ENCODE results near the gene MYT1.

MYT1 gene

DNA sequence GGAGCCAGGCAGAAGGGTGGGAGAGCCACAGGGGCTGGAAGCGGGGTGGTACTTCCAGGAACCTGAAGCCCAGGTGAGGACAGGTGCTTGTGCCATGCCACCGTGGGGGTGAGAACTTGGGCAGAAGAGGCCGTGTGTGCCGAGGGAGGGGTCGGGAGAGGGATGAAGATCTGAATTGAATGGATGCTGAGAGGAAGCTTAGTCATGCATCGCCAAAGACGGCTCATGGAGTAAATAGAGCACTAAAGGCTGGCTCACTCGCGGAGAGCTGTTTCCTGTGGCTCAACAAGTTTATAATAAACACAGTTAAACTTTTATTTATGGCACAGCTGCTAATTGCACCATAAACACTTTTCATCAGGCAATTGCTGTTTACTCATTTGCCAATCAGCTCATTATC is 21.7 kb upstream of the MYT1 start:
- TF ChIP-seq, protein P1, sequence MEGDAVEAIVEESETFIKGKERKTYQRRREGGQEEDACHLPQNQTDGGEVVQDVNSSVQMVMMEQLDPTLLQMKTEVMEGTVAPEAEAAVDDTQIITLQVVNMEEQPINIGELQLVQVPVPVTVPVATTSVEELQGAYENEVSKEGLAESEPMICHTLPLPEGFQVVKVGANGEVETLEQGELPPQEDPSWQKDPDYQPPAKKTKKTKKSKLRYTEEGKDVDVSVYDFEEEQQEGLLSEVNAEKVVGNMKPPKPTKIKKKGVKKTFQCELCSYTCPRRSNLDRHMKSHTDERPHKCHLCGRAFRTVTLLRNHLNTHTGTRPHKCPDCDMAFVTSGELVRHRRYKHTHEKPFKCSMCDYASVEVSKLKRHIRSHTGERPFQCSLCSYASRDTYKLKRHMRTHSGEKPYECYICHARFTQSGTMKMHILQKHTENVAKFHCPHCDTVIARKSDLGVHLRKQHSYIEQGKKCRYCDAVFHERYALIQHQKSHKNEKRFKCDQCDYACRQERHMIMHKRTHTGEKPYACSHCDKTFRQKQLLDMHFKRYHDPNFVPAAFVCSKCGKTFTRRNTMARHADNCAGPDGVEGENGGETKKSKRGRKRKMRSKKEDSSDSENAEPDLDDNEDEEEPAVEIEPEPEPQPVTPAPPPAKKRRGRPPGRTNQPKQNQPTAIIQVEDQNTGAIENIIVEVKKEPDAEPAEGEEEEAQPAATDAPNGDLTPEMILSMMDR (IDR thresholded peaks at IDR 0.05) = no peak
- no peak for TF ChIP-seq ZFX (IDR thresholded peaks at IDR 0.05; ENCODE audit: borderline replicate concordance)
- no peak overlapping the region for H3K27ac ChIP-seq

DNA sequence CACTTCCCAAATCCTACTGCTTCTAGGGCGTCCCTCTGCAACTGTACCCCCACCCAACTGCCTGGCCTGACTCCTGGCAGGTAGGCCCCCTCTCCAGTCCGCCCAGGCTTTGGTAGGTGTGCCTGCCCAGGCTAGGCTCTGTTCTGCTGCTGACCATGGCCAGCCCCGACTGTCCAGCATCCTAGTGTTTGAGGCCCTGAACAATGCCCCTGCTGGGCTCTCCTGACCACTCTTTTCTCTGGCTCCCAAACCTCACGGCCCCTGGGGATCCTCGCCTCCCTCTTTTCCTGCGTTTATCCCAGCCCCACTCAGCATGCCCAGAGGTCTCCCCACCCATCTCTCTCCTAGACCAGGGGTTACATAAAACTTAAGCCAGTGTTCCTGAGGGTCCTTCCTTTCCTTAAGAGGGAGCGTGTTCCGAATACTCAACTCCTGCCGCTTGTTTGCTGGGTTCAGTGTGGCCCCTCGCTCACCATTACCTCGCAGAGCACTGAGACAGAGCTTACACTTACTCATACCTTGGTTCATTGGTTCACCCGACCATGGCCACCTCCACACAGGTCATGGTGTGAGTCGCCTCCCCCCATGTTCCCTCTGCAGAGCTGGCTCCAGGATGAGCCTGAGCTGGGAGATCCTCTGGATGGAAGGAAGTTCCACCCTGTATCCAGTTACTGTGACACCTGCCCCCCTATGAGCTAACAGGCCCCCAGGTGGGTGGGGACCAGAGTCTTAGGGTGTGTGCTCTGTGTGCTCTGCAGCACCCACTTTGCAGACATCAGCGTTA is 21.0 kb upstream of the MYT1 start:
- TF ChIP-seq, protein P1 (IDR thresholded peaks at IDR 0.05) = no peak
- TF ChIP-seq ZFX (IDR thresholded peaks at IDR 0.05; ENCODE audit: borderline replicate concordance) = no peak
- H3K27ac ChIP-seq = no peak overlapping the region

DNA sequence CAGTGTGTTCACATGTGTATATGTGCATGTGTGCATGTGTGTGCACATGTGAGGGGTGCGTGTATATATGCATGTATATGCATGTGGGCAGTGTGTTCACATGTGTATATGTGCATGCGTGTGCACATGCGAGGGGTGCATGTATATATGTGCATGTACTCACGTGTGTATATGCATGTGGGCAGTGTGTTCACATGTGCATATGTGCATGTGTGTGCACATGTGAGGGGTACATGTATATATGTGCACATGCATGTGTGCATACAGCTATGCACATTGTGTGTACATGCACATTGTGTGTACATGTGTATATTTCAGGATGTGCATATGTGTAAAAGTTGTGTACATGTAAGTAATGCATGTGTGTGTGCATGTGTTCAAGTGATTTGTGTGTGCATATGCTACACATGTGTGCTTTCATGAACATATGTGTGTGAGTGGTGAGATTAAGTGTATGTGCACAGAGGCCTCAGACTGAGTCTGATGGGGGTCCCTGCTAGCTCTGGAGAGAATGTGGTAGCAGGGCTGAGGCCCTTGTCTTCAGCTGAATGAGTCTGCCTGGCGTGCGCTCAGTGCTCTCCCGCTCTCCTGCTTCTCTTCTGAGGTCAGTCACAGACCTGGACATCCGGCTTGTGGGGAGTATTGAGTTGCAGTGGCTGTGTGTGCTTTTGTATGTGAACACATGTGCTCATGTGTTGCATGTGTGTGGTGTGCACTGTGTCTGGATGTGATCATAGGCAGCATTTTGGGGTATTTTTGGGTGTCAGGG is 19.9 kb upstream of the MYT1 start:
- no peak overlapping the region for H3K27ac ChIP-seq
- no peak for TF ChIP-seq ZFX (IDR thresholded peaks at IDR 0.05; ENCODE audit: borderline replicate concordance)
- TF ChIP-seq, protein P1 (IDR thresholded peaks at IDR 0.05) = no peak

DNA sequence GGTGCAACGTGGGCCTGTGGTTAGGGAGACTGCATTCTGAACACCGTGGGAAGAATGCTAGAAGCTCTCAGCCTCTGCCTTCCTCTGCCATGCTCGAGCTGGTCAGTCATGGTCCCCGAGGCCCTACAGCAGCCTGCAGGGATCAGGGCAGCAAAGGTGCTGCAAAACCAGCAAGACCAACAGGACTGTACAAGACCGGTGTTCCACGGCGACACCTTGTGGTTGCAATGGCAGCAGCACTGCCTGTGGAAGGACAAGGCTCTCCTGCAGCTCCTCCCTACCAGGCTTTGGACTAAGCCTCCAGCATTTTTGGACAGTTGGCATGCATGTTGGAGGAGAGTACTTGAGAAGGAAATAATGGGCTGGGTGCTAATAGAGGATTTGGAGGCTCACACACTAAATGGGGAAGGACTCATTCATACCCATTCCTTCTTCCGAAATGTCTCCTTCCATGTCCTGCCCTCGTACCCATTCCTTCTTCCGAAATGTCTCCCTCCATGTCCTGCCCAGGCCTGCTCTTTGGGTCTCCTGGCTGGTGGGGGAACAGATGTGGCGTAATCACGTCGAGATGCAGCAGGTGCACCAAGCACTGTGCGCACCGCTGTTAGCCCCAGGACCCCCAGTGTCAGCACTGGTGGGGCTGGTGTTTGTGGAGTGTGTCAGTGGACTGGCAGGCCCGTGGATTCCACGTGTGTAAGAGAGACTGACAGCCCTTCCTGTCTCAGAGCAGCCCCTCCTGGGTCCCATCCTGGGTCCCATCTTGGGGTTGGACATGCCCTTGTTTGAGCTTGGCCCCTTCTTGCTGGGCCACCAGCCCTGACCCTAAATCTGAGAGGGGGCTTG is 18.6 kb upstream of the MYT1 start:
- TF ChIP-seq, protein P1 (IDR thresholded peaks at IDR 0.05) = peak; percentile 49
- TF ChIP-seq ZFX (IDR thresholded peaks at IDR 0.05; ENCODE audit: borderline replicate concordance) = no peak
- no peak overlapping the region for H3K27ac ChIP-seq

DNA sequence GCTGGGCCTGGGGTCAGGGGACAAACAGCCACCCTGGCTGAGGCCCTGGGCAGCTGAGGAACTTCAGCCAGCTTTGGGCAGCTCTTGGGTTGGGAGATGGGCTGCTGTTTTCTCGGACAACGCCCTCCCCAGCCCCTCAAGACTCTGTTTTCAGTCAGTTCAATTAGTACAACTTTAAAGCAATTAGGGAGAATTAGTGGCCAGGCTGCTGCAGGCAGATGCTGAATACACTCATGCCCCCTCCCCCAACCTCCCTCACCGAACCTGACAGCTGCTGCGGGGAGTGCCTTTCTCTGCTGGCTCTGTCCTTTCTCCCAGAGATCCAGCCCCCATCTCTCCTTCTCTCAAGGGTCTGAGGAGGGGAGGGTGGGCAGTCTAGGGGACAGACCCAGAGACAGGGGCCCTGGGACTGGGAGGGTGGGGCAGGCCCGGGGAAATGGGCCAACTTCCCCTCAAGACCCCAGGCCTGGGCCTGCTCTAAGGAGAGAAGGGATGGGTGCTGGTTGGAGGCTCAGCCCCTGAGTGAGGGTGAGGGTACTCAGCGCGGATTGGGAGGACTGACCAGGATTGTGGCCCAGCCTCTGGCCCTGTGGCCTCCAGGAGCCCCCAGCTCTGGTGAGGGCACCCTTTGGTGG is 17.8 kb upstream of the MYT1 start:
- no peak overlapping the region for H3K27ac ChIP-seq
- TF ChIP-seq, protein P1 (IDR thresholded peaks at IDR 0.05) = no peak
- no peak for TF ChIP-seq ZFX (IDR thresholded peaks at IDR 0.05; ENCODE audit: borderline replicate concordance)

DNA sequence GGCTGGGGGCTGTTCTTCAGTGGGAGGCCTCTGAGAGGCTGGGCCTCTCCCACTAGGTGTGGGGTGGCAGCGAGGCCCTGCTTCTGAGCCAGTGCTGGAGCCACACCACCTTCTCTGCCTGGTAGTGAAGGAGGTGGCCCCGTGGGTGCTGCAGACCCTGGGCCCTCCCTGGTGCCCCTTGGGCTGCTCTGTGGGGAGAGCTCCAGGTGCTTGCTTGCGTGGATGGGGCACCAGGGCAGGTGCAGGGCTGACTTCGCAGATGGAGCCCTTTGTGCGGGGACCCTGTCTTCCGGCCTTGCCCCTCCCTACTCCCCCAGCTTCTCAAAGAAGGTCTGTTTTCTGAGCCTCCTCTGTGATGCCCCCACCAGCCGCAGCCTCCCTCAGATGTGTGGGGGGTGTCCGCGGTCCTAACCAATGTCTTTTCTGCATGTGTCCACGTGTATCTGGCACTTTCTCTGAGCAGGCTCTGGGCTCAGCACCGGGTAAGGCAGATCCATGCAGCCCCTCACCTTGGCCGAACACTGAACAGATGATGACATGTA is 17.2 kb upstream of the MYT1 start:
- no peak overlapping the region for H3K27ac ChIP-seq
- no peak for TF ChIP-seq ZFX (IDR thresholded peaks at IDR 0.05; ENCODE audit: borderline replicate concordance)
- TF ChIP-seq, protein P1 (IDR thresholded peaks at IDR 0.05) = no peak

All from 22Rv1 (cell line).